ENCODE measurements around the gene SHC2.
"Not testable (repeated sequence)": the region's sequence is repeated elsewhere in the genome, so short reads cannot be mapped to it uniquely, and the experiment has no call there.

SHC2 gene

DNA sequence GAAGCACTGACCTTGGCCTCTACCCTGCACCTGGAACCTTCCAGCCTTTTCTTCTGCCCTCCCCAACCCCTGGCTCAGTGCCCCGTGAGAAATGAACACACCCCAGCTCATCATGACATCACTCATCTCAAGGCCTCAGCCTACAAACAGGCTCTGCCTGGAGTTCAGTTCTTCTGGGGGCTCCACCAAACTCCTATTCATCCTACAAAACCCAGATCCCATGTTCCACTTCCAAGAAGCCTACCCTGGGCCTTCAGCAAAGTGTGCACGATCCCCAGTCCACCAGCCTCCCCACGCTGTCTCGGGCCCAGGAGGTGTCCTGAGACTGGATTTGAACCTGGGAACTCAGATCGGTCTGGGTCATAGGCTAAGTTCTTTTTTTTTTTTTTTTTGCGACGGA, 9.0 kb upstream of the SHC2 start:
- DNase-seq (ENCODE audit: low read depth), result no peak

- DNase-seq (ENCODE audit: low read depth), result no peak
These were observed 7.9 kb upstream of the SHC2 start for GRCh38 chr19:468587-469256.

DNA sequence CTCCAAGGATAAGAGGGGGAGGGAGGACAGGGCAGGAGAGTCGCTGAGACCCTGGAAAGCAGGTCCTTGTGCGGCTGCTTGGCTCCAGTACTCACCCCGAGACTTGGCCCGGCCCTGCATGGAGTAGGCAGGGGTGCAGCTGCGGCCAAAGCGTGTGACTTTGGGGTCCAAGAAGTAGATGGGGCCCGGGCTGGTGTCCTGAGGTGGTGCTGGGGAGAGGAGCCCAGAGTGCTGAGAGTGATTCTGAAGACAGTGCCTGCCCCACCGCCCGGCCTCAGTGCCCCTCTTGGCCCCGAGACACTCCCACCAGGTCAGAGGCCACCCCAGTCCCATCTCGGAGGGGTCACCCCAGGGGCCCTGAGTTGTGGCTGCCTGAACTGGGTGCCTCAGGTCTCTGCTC, 6.7 kb upstream of the SHC2 start:
- DNase-seq (ENCODE audit: low read depth), result no peak

- DNase-seq (ENCODE audit: low read depth), result no peak
These were observed 4.4 kb upstream of the SHC2 start for GRCh38 chr19:465056-465816.

- DNase-seq (ENCODE audit: low read depth), result no peak
These were observed 3.3 kb upstream of the SHC2 start for GRCh38 chr19:464208-464545.

GRCh38 chr19:463483-464207, 2.8 kb upstream of the SHC2 start:
- no peak for DNase-seq (ENCODE audit: low read depth)

DNA sequence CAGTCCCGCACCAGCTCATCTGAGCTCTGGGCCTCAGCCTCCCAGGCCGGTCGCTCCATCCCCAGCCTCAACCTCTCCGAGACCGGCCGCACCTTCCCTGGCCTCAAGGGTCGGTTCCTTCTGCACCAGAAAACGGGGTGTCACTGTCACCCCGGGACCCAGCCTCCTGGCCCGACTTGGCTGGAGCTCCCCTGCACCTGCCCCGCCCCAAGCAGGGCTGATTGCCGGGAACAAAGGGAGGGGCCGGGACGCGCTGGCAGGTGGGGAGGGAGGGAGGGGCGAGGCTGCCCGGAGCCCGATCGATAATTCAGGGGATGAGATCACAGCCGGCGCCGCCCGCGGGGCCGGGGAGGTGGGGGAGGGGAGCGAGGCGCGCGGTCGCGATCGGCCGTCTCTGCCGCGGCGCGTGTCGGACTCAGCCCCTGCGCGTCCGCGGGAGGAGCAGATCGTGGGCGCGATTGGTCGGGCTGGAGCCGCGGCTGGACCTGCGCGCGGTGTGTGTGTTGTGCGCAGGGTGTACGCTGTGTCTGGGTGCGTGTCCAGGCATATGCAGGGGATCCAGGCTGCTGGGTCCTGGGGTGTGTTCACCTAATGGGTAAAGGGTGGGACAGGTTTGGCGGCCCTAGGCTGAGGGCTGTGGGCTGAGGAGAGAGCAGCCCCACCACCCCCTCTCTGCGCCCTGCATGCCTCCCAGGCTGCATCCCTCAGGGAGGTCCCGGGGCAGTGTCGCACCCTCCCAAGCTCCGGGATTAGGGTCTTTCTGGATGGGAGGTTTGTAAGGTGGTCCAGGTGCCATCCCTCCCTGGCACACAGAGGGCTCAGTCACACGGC, 1.1 kb upstream of the SHC2 start:
- no peak for DNase-seq (ENCODE audit: low read depth)

- no peak for DNase-seq (ENCODE audit: low read depth)
These were observed 915 bp downstream of the SHC2 start for GRCh38 chr19:459724-460511.

GRCh38 chr19:458091-459042, 2.5 kb downstream of the SHC2 start:
- no peak for DNase-seq (ENCODE audit: low read depth)

GRCh38 chr19:457636-458035, 3.2 kb downstream of the SHC2 start:
- no peak for DNase-seq (ENCODE audit: low read depth)

- no peak for DNase-seq (ENCODE audit: low read depth)
These were observed 4.2 kb downstream of the SHC2 start for GRCh38 chr19:456547-457110.

DNA sequence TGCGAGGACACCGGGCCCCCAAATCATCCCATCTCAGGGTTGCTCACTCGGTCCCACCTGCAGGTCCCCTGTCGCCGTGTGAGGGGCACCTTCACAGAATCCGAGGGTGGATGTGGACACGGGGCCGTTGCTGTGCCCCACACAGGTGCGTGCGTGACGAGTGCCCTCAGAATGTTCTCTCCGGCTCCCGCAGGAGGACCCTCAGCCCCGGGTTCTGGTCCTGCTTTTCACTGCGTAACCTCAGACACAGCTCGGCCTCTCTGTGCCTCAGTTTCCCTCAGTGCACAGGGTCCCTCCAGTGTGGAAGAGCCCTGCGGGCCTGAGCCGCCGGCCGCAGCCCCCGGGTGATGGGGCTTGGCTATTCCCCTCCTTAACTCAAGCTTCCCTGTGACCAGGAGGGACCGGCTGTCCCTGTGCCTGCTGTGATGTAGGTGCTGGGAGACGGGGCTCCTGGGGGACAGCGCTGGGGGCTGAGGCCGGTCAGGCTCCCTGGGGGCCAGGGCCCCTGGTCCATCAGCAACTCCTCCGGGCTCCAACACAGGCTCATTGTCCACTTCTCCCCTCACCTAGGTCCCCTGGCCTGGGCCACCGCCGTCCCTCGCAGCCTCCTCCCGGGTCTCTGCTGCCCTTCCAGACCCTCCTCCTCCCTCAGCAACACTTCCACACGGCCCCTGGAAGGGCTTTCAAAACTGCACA, 4.8 kb downstream of the SHC2 start:
- no peak for DNase-seq (ENCODE audit: low read depth)

- no peak for DNase-seq (ENCODE audit: low read depth)
These were observed 5.7 kb downstream of the SHC2 start for GRCh38 chr19:455031-455705.

- no peak for DNase-seq (ENCODE audit: low read depth)
These were observed 7.2 kb downstream of the SHC2 start for GRCh38 chr19:453606-454005.

GRCh38 chr19:452829-453228, 8.0 kb downstream of the SHC2 start:
- no peak for DNase-seq (ENCODE audit: low read depth)

GRCh38 chr19:450912-451481, 9.8 kb downstream of the SHC2 start:
- not testable (repeated sequence) for DNase-seq (ENCODE audit: low read depth)

GRCh38 chr19:449916-450315, 10.9 kb downstream of the SHC2 start:
- no peak for DNase-seq (ENCODE audit: low read depth)

DNA sequence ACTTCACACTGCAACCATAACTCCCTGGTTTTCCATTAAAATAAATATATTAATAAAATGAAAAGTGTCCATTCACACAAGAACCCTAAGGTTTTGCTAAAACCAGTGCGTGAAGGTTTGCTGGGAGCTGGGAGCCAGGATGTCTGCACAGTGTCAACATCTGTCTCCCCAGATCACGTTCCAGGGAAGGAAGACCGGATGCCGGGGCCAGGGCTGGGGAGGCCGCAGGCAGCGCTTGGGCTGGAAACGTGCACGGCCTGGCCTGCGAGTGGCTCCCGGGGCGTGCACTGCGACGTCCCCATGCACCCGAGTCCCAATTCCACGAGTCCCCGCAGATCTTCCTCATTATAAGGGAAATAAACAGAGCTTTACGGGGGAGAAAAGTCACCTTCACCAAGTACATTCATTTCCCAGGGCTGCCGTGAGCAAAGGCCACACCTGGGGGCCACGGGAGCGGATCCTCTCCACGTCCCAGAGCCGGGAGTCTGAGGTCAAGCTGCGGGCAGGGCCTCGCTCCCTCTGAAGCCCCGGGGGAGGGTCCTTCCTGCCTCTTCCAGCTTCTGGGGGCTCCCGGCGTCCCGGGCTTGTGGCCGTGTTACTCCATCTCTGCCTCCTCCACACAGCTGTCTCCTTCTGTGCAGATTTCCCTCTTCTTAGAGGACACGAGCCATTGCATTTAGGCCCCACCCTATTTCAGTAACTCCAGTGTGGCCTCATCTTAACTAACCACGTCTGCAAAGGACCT, 12.8 kb downstream of the SHC2 start:
- DNase-seq (ENCODE audit: low read depth), result no peak
